GM19238 (cell line): ENCODE results near the gene RNF41.
"Not testable (repeated sequence)": the region's sequence is repeated elsewhere in the genome, so short reads cannot be mapped to it uniquely, and the experiment has no call there.

ENCODE experiments used
- DNase-seq: peaks from one replicate; pipeline ENCODE4 v3.0.0; 2011; ENCODE audit warnings: low spot score; ENCODE audit not compliant: insufficient read length

Gene RNF41

DNA sequence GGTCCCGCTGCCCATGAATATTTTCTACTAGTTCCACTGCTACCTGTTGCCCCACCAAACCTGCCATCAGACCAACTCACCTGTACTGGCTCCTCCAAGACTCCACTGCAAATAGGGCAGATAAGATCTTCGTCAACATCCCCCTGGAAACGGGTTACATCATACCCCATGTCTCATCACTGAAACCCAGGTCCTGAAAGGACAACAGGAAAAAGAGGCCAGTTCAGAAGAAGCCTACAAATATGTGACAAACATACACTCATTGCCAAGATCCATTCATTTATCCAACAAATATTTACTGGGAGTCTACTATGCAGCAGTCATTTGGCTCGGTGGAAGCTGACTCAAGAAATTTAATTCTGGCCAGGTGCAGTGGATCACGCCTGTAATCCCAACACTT lies 7.8 kb downstream of the RNF41 start:
- no peak for DNase-seq

GRCh38 chr12:56212361-56212760 lies 9.4 kb downstream of the RNF41 start:
- DNase-seq = no peak

DNA sequence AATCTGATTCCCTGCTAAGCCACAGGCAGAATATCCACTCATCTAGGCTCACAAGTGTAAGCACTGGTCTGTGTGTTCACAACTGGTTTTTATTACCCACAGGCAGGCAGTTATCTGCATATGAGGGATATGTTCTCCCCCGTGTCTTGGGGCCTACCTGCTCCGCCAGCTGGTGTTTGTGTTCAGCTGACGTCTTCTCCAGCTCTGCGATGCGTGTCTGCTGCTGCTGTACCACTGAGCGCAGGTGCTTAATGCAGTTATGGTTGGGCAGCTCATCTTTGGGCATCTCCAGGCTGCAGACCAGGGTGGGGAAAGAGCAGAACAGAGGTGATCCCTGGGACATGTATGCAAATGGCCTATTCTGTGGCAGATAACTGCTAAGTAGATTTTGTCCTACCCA lies 13.7 kb downstream of the RNF41 start:
- DNase-seq = no peak

DNA sequence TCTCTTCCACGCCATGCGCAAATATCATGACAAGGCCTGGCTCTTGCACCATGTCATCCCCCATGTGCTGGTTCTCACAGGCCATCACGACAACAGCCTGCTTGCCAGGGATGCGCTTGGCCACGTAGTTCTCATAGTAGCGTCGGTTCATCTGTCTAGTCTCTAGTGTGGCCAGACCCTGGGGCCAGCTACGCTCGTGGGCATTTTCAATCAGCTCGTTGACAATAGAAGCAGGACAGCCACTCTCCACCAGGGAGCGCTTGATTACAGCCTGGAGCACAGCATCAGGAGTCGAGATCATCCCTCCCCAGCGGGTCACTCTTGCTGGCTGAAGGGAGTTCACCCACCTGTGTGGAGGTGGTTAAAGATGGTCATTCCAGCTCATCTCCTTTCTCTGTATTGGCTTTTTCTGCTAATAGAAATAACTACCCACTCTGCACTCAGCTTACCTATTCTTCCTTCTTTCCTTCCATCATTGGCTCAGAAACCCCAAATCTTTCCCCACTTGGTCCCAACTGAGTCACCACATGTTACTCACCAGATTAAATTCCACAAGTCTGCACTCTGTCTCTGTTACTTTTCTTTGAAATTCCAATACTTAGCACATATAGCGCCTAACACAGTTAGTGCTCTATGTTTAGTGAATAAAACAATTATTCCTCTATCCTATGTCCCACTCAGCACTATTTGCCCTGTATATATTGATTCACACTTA lies 15.1 kb downstream of the RNF41 start:
- no peak for DNase-seq

GRCh38 chr12:56205445-56205844 lies 16.3 kb downstream of the RNF41 start:
- no peak for DNase-seq

- DNase-seq = no peak
Observed at GRCh38 chr12:56204275-56204674, 17.4 kb downstream of the RNF41 start.

GRCh38 chr12:56202838-56203237 lies 18.9 kb downstream of the RNF41 start:
- DNase-seq = no peak

GRCh38 chr12:56202366-56202765 lies 19.4 kb downstream of the RNF41 start:
- no peak for DNase-seq

DNA sequence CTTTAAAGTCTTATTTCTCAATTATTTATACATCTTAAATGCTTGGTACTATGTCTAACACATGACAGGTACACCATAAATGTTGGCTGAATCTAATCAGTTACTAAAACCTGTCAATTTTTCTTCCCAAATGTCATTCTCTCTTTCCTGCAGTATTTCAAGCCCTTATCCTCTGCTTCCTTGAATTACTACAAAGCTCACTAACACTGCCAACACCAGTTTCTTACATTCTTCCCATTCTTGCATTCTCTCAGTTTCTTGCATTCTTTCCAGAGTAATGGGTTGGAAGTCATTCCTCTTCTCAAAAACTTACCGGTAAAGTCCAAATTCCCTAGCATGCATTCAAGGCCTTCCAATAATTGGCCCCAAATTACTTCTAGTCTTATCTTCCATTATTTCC lies 22.9 kb downstream of the RNF41 start:
- DNase-seq = no peak

DNA sequence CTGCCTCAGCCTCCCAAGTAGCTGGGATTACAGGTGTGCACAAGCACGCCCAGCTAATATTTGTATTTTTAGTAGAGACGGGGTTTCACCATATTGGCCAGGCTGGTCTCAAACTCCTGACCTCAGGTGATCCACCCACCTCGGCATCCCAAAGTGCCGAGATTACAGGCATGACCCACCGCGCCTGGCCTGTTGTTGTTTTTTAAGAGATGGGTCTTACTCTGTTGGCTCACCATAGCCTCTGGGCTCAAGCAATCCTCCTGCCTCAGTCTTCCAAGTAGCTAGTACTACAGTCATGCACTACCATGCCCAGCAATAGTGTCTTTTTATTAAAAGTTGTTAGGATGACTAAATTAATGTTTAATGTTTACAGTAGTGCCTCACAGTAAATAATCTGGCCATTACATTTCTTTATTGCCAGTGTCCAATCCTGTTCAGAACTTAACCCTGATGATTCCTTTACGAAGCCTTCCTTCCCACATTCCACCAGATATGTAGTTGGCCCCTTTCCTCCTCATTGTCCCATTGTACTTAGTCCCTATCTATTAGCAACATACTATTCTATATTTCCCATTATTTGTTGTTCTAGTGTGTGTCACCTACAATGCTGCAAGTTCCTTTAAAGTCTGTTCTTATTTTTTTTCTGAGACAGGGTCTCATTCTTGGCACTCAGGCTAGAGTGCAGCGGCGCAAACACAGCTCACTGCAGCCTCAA lies 23.6 kb downstream of the RNF41 start:
- no peak for DNase-seq

- not testable (repeated sequence) for DNase-seq
Observed at GRCh38 chr12:56196818-56197550, 24.7 kb downstream of the RNF41 start.

DNA sequence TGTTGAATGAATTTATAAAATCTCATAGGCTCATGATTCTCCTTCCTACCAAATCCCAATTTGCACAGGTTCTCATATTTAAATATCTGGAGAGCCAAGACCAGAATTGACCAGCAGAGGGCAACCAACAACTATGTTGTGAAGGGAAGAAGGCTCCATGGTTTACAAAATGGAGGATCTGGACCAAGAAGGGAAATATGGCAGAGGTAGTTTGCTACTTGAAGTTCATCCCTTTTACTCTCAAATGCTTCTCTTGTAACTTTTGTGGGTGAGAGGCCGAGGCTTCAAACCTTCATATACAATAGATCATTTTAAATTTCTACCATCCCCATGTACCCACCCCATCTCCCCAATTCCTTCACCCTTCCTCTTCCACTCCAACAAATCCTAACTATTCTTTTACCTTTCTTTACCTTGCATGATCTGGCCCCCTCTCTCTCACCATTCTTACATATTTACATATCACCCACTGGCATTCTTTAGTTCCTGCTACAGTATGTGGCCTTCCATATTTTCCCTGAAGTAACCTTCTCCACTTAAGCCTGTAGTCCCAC lies 28.6 kb downstream of the RNF41 start:
- DNase-seq = peak; percentile 45

- no peak for DNase-seq
Observed at GRCh38 chr12:56192582-56192981, 29.1 kb downstream of the RNF41 start.

- no peak for DNase-seq
Observed at GRCh38 chr12:56190695-56191155, 31.0 kb downstream of the RNF41 start.

DNA sequence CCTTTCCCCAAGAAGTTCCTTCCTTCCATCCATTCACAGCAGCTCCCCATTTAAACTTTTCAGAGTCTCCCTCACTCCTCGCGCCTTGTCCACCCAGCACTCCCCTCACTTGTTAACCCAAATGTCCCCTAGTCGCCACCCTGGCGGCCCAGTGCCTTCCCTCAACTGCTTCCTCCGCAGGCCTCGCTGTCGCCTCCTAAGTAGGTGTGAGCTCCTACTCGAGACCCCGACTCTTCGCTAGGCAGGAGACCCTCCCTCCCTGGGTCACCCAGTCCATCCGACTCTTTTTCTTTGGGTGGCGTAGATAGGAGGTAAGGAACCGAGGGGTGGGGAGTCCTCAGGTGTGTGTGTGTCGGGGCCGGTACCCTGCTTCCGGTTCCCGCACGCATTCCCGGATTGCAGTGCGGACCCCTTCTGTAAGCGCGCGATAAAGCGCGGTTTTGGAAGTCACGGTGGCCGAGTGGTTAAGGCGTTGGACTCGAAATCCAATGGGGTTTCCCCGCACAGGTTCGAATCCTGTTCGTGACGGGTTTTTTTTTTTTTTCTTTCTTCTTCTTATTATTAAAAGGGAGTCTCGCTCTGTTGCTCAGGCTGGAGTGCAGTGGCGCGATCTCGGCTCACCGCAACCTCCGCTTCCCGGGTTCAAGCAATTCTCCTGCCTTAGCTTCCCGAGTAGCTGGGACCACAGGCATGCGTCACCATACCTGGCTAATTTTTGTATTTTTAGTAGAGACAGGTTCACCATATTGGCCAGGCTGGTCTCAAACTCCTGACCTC lies 31.6 kb downstream of the RNF41 start:
- DNase-seq = peak; percentile 65

- peak; percentile 91 for DNase-seq
Observed at GRCh38 chr12:56189099-56189917, 32.4 kb downstream of the RNF41 start, which contains the start of gene SMARCC2. SMARCC2 (minus strand) TSS chr12:56189483; CDS start chr12:56189461, 22 bp downstream.

GRCh38 chr12:56188778-56189098 lies 33.0 kb downstream of the RNF41 start:
- DNase-seq = no peak

DNA sequence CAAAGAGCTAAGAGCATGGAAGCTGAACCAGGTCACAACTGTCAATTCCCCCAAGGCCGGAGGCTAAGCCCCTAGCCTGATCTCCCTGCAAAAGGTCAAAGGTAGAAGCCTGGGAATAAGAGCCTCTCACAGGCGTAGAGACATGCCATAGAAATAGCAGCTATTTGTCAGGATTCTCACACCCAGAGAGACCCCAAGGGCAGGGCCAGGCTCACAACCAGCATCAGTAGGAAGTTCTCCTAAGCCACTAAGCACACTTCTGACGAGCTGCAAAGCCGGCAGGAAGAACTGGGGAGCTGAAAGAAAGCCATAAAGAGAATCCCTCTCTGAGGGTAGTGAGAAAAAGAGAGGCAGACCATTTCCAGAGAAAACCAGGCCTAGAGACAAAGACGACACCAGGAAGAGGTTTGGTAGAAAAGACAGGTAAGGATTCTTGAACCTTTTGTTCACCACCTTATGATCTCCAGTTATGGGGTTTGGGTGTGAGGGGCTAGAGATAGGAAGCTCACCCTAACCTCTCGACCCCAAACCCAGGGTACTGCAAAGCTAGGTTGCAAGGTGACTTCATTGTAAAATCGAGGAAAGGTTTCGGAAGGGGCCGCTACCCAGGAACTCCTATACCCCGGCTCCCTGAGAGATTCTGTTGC lies 33.5 kb downstream of the RNF41 start:
- no peak for DNase-seq

GRCh38 chr12:56186957-56187356 lies 34.8 kb downstream of the RNF41 start:
- DNase-seq = no peak

DNA sequence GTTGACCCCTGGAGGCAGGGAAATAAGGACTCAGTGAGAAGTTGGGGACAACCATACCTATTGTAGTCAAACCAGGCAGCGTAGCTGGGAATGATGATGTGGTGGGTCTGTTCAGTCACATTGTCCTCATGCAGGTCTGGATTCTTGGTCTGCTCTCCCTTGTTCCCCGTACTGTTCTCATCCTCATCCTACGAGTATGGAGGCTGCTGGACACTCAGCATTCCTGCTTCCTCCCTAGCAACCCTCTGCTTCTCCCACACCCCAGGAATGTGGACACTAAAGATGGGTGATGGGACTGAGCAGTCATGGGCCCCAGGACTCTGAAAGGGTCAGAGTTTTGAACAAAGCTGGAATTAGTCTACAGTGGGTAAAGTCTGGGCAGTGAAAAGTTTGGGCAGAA lies 43.4 kb downstream of the RNF41 start:
- DNase-seq = no peak
